22Rv1 (cell line): ENCODE measurements around the gene EPHA10.

Source experiments
- ZFX ChIP-seq: fragments of 450-650 bp; IDR thresholded peaks from 2 replicates; pipeline ENCODE4 v1.6.1; 2017; ENCODE audit warnings: antibody characterized with exemption, borderline replicate concordance
- TF ChIP-seq, protein P1 (sequence below): fragments of 450-650 bp; IDR thresholded peaks from 2 replicates; pipeline ENCODE4 v1.5.1; 2017; ENCODE audit warnings: mild to moderate bottlenecking

GRCh38 chr1:37719572-37720195 is 45.2 kb downstream of the EPHA10 start:
- TF ChIP-seq, protein P1, sequence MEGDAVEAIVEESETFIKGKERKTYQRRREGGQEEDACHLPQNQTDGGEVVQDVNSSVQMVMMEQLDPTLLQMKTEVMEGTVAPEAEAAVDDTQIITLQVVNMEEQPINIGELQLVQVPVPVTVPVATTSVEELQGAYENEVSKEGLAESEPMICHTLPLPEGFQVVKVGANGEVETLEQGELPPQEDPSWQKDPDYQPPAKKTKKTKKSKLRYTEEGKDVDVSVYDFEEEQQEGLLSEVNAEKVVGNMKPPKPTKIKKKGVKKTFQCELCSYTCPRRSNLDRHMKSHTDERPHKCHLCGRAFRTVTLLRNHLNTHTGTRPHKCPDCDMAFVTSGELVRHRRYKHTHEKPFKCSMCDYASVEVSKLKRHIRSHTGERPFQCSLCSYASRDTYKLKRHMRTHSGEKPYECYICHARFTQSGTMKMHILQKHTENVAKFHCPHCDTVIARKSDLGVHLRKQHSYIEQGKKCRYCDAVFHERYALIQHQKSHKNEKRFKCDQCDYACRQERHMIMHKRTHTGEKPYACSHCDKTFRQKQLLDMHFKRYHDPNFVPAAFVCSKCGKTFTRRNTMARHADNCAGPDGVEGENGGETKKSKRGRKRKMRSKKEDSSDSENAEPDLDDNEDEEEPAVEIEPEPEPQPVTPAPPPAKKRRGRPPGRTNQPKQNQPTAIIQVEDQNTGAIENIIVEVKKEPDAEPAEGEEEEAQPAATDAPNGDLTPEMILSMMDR = no peak
- no peak for TF ChIP-seq ZFX
